CD14-positive monocyte (primary cell): ENCODE measurements around the gene HEXA. TPM values are rescaled to one million over a fixed set of nuclear protein-coding genes. Genes with fewer than 3 reads are reported as not detected.

Experiments
- DNase-seq, 3 donors: peaks; one replicate each; pipeline ENCODE4 v3.0.0-alpha.2; 2011 to 2022
- H2AFZ ChIP-seq: 2 replicates; pipeline ENCODE4 v1.6.0; 2012; ENCODE audit warnings: mild to moderate bottlenecking, low read depth, low read length, inconsistent platforms; ENCODE audit not compliant: insufficient read depth, poor library complexity, severe bottlenecking
- H3K27ac ChIP-seq, 2 donors: 1 replicate in 1 of 2; 2 replicates in 1 of 2; pipeline ENCODE4 v1.5.1; 2012 to 2013; ENCODE audit warnings: low read length in 2 of 2, control low read depth in 1 of 2, inconsistent platforms in 1 of 2, low read depth in 1 of 2, mild to moderate bottlenecking in 1 of 2
- H3K27me3 ChIP-seq, 2 donors: one replicate each; pipeline versions ENCODE4 v1.6.0 to v1.6.1; 2011 to 2013; ENCODE audit warnings: low read length in 2 of 2; ENCODE audit not compliant: control insufficient read depth in 2 of 2, insufficient read depth in 2 of 2
- H3K36me3 ChIP-seq, 2 donors: replicated peaks in 1 of 2; 1 replicate in 1 of 2; 2 replicates in 1 of 2; pipeline versions ENCODE4 v1.5.1 to v1.6.1; 2012 to 2013; ENCODE audit warnings: low read length in 2 of 2, control low read depth in 1 of 2, inconsistent platforms in 1 of 2, mild to moderate bottlenecking in 1 of 2; ENCODE audit not compliant: insufficient read depth in 2 of 2, control insufficient read depth in 1 of 2
- H3K4me1 ChIP-seq, 2 donors: 1 replicate in 1 of 2; 2 replicates in 1 of 2; pipeline versions ENCODE4 v1.5.1 to v1.6.1; 2012 to 2013; ENCODE audit warnings: low read length in 2 of 2, control low read depth in 1 of 2, inconsistent platforms in 1 of 2, mild to moderate bottlenecking in 1 of 2, moderate library complexity in 1 of 2; ENCODE audit not compliant: insufficient read depth in 2 of 2, control insufficient read depth in 1 of 2
- H3K4me2 ChIP-seq: replicated peaks from 2 replicates; pipeline ENCODE3; 2012; ENCODE audit warnings: low read length, moderate library complexity, mild to moderate bottlenecking; ENCODE audit not compliant: poor library complexity, severe bottlenecking; ENCODE audit errors: extremely low read depth
- H3K4me3 ChIP-seq, 3 experiments: fragments of 200-600 bp in 1 of 3; sonication (generic) in 1 of 3; replicated peaks in 1 of 3; 1 replicate in 2 of 3; 2 replicates in 1 of 3; pipeline ENCODE4 v1.5.1; 2011 to 2013; ENCODE audit warnings: low read length in 3 of 3, mild to moderate bottlenecking in 3 of 3, control low read depth in 2 of 3, low read depth in 2 of 3, inconsistent platforms in 1 of 3, moderate library complexity in 1 of 3
- H3K79me2 ChIP-seq: 2 replicates; pipeline ENCODE4 v1.6.0; 2012; ENCODE audit warnings: mild to moderate bottlenecking, control low read depth, inconsistent platforms, low read length, moderate library complexity; ENCODE audit not compliant: insufficient read depth
- H3K9ac ChIP-seq: 2 replicates; pipeline ENCODE4 v1.6.0; 2017; ENCODE audit warnings: low read length, mild to moderate bottlenecking; ENCODE audit not compliant: insufficient read depth, poor library complexity, severe bottlenecking
- H3K9me3 ChIP-seq, 2 donors: replicated peaks in 1 of 2; 1 replicate in 1 of 2; 2 replicates in 1 of 2; pipeline versions ENCODE4 v1.5.1 to v1.6.1; 2012 to 2013; ENCODE audit warnings: low read length in 2 of 2, control low read depth in 1 of 2; ENCODE audit not compliant: control insufficient read depth in 1 of 2, insufficient read depth in 1 of 2
- H4K20me1 ChIP-seq: 2 replicates; pipeline ENCODE4 v1.6.0; 2012; ENCODE audit warnings: mild to moderate bottlenecking, low read length, control low read depth, moderate library complexity; ENCODE audit not compliant: insufficient read depth
- H3K27ac Mint-ChIP-seq, 7 donors: one replicate each; pipeline ENCODE4 v1.8.0; 2020; ENCODE audit warnings: mild to moderate bottlenecking in 7 of 7, mixed read lengths in 7 of 7, moderate library complexity in 6 of 7, inconsistent platforms in 2 of 7
- H3K27me3 Mint-ChIP-seq, 3 donors: one replicate each; pipeline ENCODE4 v1.8.0; 2021 to 2022; ENCODE audit warnings: low read depth in 3 of 3, mild to moderate bottlenecking in 3 of 3, mixed read lengths in 3 of 3, moderate library complexity in 3 of 3, inconsistent platforms in 1 of 3
- H3K36me3 Mint-ChIP-seq, 2 donors: one replicate each; pipeline ENCODE4 v1.8.0; 2020; ENCODE audit warnings: mixed read lengths in 2 of 2, inconsistent platforms in 1 of 2, mild to moderate bottlenecking in 1 of 2
- H3K4me1 Mint-ChIP-seq: one replicate; pipeline ENCODE4 v1.8.0; 2020; ENCODE audit warnings: mild to moderate bottlenecking, mixed read lengths
- H3K4me3 Mint-ChIP-seq, 2 donors: one replicate each; pipeline ENCODE4 v1.8.0; 2020; ENCODE audit warnings: mild to moderate bottlenecking in 2 of 2, mixed read lengths in 2 of 2, moderate library complexity in 1 of 2
- H3K9me3 Mint-ChIP-seq, 7 donors: one replicate each; pipeline ENCODE4 v1.8.0; 2020 to 2022; ENCODE audit warnings: mixed read lengths in 7 of 7, mild to moderate bottlenecking in 6 of 7, moderate library complexity in 6 of 7, inconsistent platforms in 2 of 7
- WGBS: methylation state at CpG from one replicate; pipeline ENCODE4 v1.1.5; 2013; ENCODE audit warnings: missing lambda C conversion rate; ENCODE audit not compliant: insufficient coverage; 5-methylcytosine and 5-hydroxymethylcytosine counted together
- intact Hi-C, 2 donors: fragments of 100-400 bp; cut with micrococcal nuclease; formaldehyde crosslinking; loops; one replicate each; pipeline versions ENCODE4 v1.15.0 to v1.15.1; 2023
- polyA plus RNA-seq, 3 donors: library from polyadenylated mRNA; depleted of rRNA in 1 of 3; unstranded in 2 of 3; stranded (reverse) in 1 of 3; fragments of 300-500 nt in 2 of 3; fragments of >200 nt in 1 of 3; fragmentation: Illumina TruSeq in 2 of 3; gene quantifications; 1 replicate in 2 of 3; 2 replicates in 1 of 3; pipeline ENCODE4 v1.2.3, GENCODE V29; 2012 to 2021
- TF ChIP-seq, protein P1 (sequence below): fragments of 200-600 bp; IDR thresholded peaks from one replicate; pipeline ENCODE4 v1.8.0; 2022; ENCODE audit warnings: antibody characterized with exemption, mild to moderate bottlenecking

Gene HEXA
- polyA plus RNA-seq, 3 donors = 164 to 192 (median 186) TPM

DNA sequence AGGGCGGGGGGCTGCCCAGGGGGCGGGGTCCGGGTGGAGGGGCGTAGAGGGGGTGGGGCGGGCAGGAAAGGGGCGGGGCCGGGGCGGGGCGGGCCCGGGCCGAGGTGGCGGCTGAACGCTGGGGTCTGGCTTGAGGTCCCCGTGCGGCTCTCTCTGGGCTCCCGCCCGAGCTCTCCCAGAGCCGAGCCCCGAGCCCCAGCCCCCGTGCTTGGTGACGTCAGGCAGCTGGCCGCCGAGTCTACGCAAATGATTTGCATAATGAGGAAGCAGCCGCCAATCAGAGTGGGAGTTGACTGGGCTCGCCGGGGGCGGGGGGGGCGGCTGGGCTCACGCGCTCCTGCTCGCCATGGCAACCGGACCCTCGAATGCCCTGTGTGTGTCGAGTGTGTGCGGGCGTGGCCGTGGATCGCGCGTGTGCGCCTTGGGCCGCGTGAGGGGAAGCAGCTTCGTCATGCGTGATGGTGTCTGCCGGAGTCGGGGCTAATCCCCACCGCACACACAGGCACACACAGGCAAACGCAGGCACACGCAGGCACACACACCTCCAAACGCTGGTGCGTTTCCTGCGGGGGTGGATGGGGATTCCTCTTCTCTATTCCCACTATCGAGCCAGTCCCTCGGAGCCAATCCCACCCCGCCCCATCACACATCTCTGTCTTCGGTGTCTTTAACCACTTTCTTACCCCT is 55.7 kb downstream of the HEXA start, which contains the start of gene CELF6:
TSS of gene CELF6 (minus strand) at position 173 of the 687 bp plus-strand sequence. CDS start 283 bp downstream, outside the sequence.
- H3K9me3 Mint-ChIP-seq = peaks cover 1 to 16% (median 8%) of the 10 kb centered on the region in 7 donors
- Histone ChIP-seq H3K4me3 (peak within 1 kb of the TSS; percentile 22 to 63 (median 26)), H3K9me3 (no peaks in the 10 kb centered on the region), H3K4me1 (peaks cover 8% of the 10 kb centered on the region in 2 donors), H3K9ac (peak within 1 kb of the TSS; percentile 24), H3K27ac (peak within 1 kb of the TSS in 1 of 2 donors; percentile 20), H2AFZ (peak within 1 kb of the TSS; percentile 33), H3K4me2 (peak within 1 kb of the TSS; percentile 74), H3K27me3 (peaks cover 0 to 11% of the 10 kb centered on the region in 2 donors), H4K20me1 (peaks cover 10% of the 10 kb centered on the region), H3K79me2 (no peaks in the 10 kb centered on the region), H3K36me3 (no peaks in the 10 kb centered on the region)
- peak within 1 kb of the TSS; percentile 75 to 89 for H3K4me3 Mint-ChIP-seq
- DNase-seq = peak; percentile 87 to 96 (median 91)
- peaks cover 3 to 14% of the 10 kb centered on the region in 2 donors for H3K36me3 Mint-ChIP-seq
- peak within 1 kb of the TSS; percentile 15 to 92 (median 85) for H3K27ac Mint-ChIP-seq
- peaks cover 19 to 22% (median 20%) of the 10 kb centered on the region in 3 donors for H3K27me3 Mint-ChIP-seq
- TF ChIP-seq, protein P1, sequence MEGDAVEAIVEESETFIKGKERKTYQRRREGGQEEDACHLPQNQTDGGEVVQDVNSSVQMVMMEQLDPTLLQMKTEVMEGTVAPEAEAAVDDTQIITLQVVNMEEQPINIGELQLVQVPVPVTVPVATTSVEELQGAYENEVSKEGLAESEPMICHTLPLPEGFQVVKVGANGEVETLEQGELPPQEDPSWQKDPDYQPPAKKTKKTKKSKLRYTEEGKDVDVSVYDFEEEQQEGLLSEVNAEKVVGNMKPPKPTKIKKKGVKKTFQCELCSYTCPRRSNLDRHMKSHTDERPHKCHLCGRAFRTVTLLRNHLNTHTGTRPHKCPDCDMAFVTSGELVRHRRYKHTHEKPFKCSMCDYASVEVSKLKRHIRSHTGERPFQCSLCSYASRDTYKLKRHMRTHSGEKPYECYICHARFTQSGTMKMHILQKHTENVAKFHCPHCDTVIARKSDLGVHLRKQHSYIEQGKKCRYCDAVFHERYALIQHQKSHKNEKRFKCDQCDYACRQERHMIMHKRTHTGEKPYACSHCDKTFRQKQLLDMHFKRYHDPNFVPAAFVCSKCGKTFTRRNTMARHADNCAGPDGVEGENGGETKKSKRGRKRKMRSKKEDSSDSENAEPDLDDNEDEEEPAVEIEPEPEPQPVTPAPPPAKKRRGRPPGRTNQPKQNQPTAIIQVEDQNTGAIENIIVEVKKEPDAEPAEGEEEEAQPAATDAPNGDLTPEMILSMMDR = no peak
- intact Hi-C loops = loop anchor here (1.0 to 10.0 kb wide), 9 partner anchors 19 to 465 kb away; partner anchors contain the start of genes ARIH1 (in 2 of the 2), HEXA (in 2 of the 2) and ADPGK (in 1 of the 2)
- WGBS = under 1% methylated on average over 46 of the region's 58 CpGs
- H3K4me1 Mint-ChIP-seq = peaks cover 20% of the 10 kb centered on the region

DNA sequence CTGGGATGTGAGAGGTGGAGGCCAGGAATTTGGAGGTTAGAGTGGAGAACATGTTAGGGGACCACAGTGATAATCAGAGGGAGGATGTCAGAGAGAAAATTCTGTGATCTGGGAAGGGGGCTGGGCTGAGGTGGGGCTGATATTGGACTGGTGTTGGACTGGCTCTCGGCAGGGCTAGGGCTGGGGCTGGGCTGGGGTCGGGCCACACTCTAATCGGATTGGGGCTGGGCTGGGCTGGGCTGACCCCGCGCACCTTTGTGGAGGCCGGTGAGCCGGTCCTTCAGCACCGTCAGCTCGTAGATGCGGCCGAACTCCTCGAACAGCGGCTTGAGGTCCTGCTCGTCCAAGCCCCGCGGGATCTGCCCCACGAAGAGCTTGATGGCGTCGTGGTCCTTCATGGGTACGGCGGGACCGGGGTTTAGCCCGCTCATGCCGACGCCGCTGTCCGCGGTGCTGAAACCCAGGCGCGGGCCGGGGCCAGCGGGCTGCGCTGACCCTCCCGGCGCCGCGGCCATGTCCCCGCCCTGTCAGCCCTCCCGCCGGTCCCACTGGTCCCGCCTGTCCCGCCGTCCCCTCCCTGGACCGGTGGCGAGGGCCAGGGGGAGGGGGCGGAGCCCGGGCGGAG is 56.3 kb downstream of the HEXA start:
- no peak overlapping the region for H2AFZ ChIP-seq
- H3K27me3 ChIP-seq = peaks cover 0 to 11% of the 10 kb centered on the region in 2 donors
- Mint-ChIP-seq H3K36me3 (peaks cover 0 to 9% of the 10 kb centered on the region in 2 donors), H3K9me3 (peaks cover 1 to 16% (median 7%) of the 10 kb centered on the region in 7 donors), H3K27me3 (peaks cover 19 to 22% (median 20%) of the 10 kb centered on the region in 3 donors), H3K4me3 (peak overlapping the region; percentile 40 to 83), H3K4me1 (peaks cover 20% of the 10 kb centered on the region), H3K27ac (peak overlapping the region in 3 of 7 donors; percentile 19 to 88 (median 44))
- intact Hi-C loops = loop anchor here (5.0 to 10.0 kb wide), 5 partner anchors 55 to 355 kb away; partner anchors contain the start of genes HEXA (in 2 of the 2) and ARIH1 (in 1 of the 2)
- peaks cover 10% of the 10 kb centered on the region for H4K20me1 ChIP-seq
- H3K4me1 ChIP-seq = peaks cover 8% of the 10 kb centered on the region in 2 donors
- no peaks in the 10 kb centered on the region for H3K79me2 ChIP-seq
- peak overlapping the region in 1 of 3 experiments; percentile 63 for H3K4me3 ChIP-seq
- peak overlapping the region; percentile 74 for H3K4me2 ChIP-seq
- no peaks in the 10 kb centered on the region for H3K9me3 ChIP-seq
- TF ChIP-seq, protein P1 = no peak
- H3K27ac ChIP-seq = no peak overlapping the region
- no peak overlapping the region for H3K9ac ChIP-seq
- H3K36me3 ChIP-seq = no peaks in the 10 kb centered on the region
- DNase-seq = peak; percentile 57 to 63 (median 59)
- 19% methylated on average over 31 of the region's 48 CpGs for WGBS
